GM23338 (cell line): ENCODE data around the gene HECTD3. TPM values are rescaled to one million over a fixed set of nuclear protein-coding genes. Genes with fewer than 3 reads are reported as not detected.

Experiments
- ATAC-seq: fragments of 200-7000 bp; cut with Tn5 transposase; 3 replicates; pipeline ENCODE4 v1.9.1; 2020
- DNase-seq: peaks from one replicate; pipeline ENCODE4 v3.0.0-alpha.2; 2015; ENCODE audit warnings: low spot score
- H2AFZ ChIP-seq: fragments of 200-600 bp; sonication (generic); 2 replicates; pipeline ENCODE4 v1.8.0; 2016; ENCODE audit warnings: antibody characterized with exemption, mild to moderate bottlenecking, moderate library complexity
- H3F3A ChIP-seq: fragments of 200-600 bp; sonication (generic); replicated peaks from 2 replicates; pipeline ENCODE4 v1.8.0; 2017; ENCODE audit warnings: antibody characterized with exemption, mixed run types, low read depth
- H3K27ac ChIP-seq: fragments of 200-600 bp; sonication (generic); 2 replicates; pipeline ENCODE4 v1.6.1; 2016; ENCODE audit warnings: low read depth
- H3K27me3 ChIP-seq: fragments of 200-600 bp; sonication (generic); 2 replicates; pipeline ENCODE4 v1.8.0; 2016; ENCODE audit warnings: mild to moderate bottlenecking, mixed run types, moderate library complexity; ENCODE audit not compliant: insufficient read depth
- H3K36me3 ChIP-seq: fragments of 200-600 bp; sonication (generic); 2 replicates; pipeline ENCODE4 v1.8.0; 2016; ENCODE audit warnings: mild to moderate bottlenecking; ENCODE audit not compliant: insufficient read depth
- H3K4me1 ChIP-seq: fragments of 200-600 bp; sonication (generic); 2 replicates; pipeline ENCODE4 v1.8.0; 2016; ENCODE audit warnings: mild to moderate bottlenecking, moderate library complexity; ENCODE audit not compliant: insufficient read depth
- H3K4me2 ChIP-seq: fragments of 200-600 bp; sonication (generic); 2 replicates; pipeline ENCODE4 v1.7.1; 2017; ENCODE audit warnings: mixed run types
- H3K4me3 ChIP-seq: fragments of 200-600 bp; sonication (generic); 2 replicates; pipeline ENCODE4 v1.6.1; 2016; ENCODE audit warnings: mixed run types
- H3K79me2 ChIP-seq: fragments of 200-600 bp; sonication (generic); replicated peaks from 2 replicates; pipeline ENCODE4 v1.8.0; 2017; ENCODE audit warnings: mild to moderate bottlenecking; ENCODE audit not compliant: insufficient read depth
- H3K9me2 ChIP-seq: fragments of 200-600 bp; sonication (generic); 2 replicates; pipeline ENCODE4 v1.8.0; 2017; ENCODE audit not compliant: insufficient read depth
- H4K20me1 ChIP-seq: fragments of 200-600 bp; sonication (generic); replicated peaks from 2 replicates; pipeline ENCODE4 v1.8.0; 2017; ENCODE audit warnings: mild to moderate bottlenecking; ENCODE audit not compliant: insufficient read depth
- H3K27ac Mint-ChIP-seq: 2 replicates; pipeline ENCODE4 v1.8.0; 2020; ENCODE audit warnings: inconsistent platforms, mild to moderate bottlenecking, moderate library complexity, mixed read lengths
- H3K27me3 Mint-ChIP-seq: 3 replicates; pipeline ENCODE4 v1.8.0; 2022; ENCODE audit warnings: low read depth, mild to moderate bottlenecking, moderate library complexity, mixed read lengths, inconsistent platforms; ENCODE audit not compliant: insufficient read depth, poor library complexity
- H3K36me3 Mint-ChIP-seq: 3 replicates; pipeline ENCODE4 v1.8.0; 2021; ENCODE audit warnings: low read depth, mild to moderate bottlenecking, inconsistent platforms, moderate library complexity, mixed read lengths
- H3K4me1 Mint-ChIP-seq: 3 replicates; pipeline ENCODE4 v1.8.0; 2020; ENCODE audit warnings: mild to moderate bottlenecking, inconsistent platforms, mixed read lengths
- H3K4me3 Mint-ChIP-seq: 3 replicates; pipeline ENCODE4 v1.8.0; 2021; ENCODE audit warnings: moderate library complexity, mild to moderate bottlenecking, inconsistent platforms, mixed read lengths
- H3K9me3 Mint-ChIP-seq: 3 replicates; pipeline ENCODE4 v1.8.0; 2020; ENCODE audit warnings: moderate library complexity, mild to moderate bottlenecking, inconsistent platforms, mixed read lengths
- CREB1 ChIP-seq: fragments of 250-450 bp; sonication (Bioruptor Pico); IDR thresholded peaks from 2 replicates; pipeline ENCODE4 v1.5.0; 2020; ENCODE audit warnings: low read depth, mild to moderate bottlenecking, moderate library complexity
- JUNB ChIP-seq: IDR thresholded peaks from one replicate; pipeline ENCODE4 v1.6.1; 2016; ENCODE audit warnings: antibody characterized with exemption; ENCODE audit not compliant: unreplicated experiment
- NANOG ChIP-seq: IDR thresholded peaks from 2 replicates; pipeline ENCODE4 v1.6.1; 2016; ENCODE audit warnings: antibody characterized with exemption, borderline replicate concordance
- POLR2AphosphoS5 ChIP-seq: IDR thresholded peaks from 2 replicates; pipeline ENCODE4 v1.6.1; 2016; ENCODE audit warnings: antibody characterized with exemption, low read depth
- STAT1 ChIP-seq: IDR thresholded peaks from one replicate; pipeline ENCODE4 v1.6.1; 2016; ENCODE audit warnings: antibody characterized with exemption; ENCODE audit not compliant: unreplicated experiment
- ZNF114 ChIP-seq: fragments of 250-450 bp; sonication (Bioruptor Pico); IDR thresholded peaks from 2 replicates; pipeline ENCODE4 v1.5.0; 2020; ENCODE audit warnings: mild to moderate bottlenecking, moderate library complexity
- ZNF331 ChIP-seq: fragments of 250-450 bp; sonication (Bioruptor Pico); IDR thresholded peaks from 2 replicates; pipeline ENCODE4 v1.5.0; 2020; ENCODE audit warnings: low read depth, mild to moderate bottlenecking, moderate library complexity
- polyA plus RNA-seq: library from polyadenylated mRNA; unstranded; fragments of >200 nt; fragmentation: Nextera tagmentation; extraction: Ambion mirVana; gene quantifications from 2 replicates; pipeline ENCODE4 v1.2.1, GENCODE V29; 2016
- total RNA-seq: library from RNA; depleted of rRNA; stranded (reverse); fragments of >200 nt; shearing (Covaris generic); gene quantifications from 2 replicates; pipeline ENCODE4 v1.2.3, GENCODE V29; 2014
- TF ChIP-seq, protein P1 (sequence below): fragments of 250-450 bp; sonication (Bioruptor Pico); IDR thresholded peaks from 2 replicates; pipeline ENCODE4 v1.5.0; 2020; ENCODE audit warnings: mild to moderate bottlenecking, moderate library complexity
- TF ChIP-seq, protein P2 (sequence below): IDR thresholded peaks from one replicate; pipeline ENCODE4 v1.6.1; 2018; ENCODE audit warnings: antibody characterized with exemption; ENCODE audit not compliant: unreplicated experiment

The HECTD3 gene
- total and polyA plus RNA-seq, 2 experiments from 2014 or later, result 13.1 to 31.4 TPM

DNA sequence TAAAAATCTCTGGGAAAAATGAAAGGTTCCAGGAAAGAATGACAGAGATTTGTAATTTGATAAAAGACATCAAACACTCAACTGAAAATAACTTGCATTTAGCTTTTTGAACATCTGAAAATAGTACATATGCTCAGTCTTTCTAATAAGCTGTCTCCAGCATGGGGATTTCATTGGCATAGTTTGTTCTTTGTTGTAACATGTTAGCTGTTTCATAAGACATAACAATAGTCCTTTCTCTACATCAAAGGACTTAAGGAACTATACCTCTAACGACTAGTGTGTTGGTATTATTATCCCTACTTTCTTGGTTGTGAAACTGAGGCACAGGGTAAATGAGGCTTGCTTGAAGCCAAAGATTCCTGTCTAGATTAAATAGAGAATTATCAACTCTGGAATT is 46.7 kb downstream of the HECTD3 start:
- no peaks in the 10 kb centered on the region for H3F3A ChIP-seq
- no peak overlapping the region for H3K4me3 Mint-ChIP-seq
- H3K4me1 ChIP-seq, result no peaks in the 10 kb centered on the region
- no peaks in the 10 kb centered on the region for H3K9me2 ChIP-seq
- no peak overlapping the region for H3K27ac ChIP-seq
- no peak for TF ChIP-seq JUNB
- TF ChIP-seq, protein P1, sequence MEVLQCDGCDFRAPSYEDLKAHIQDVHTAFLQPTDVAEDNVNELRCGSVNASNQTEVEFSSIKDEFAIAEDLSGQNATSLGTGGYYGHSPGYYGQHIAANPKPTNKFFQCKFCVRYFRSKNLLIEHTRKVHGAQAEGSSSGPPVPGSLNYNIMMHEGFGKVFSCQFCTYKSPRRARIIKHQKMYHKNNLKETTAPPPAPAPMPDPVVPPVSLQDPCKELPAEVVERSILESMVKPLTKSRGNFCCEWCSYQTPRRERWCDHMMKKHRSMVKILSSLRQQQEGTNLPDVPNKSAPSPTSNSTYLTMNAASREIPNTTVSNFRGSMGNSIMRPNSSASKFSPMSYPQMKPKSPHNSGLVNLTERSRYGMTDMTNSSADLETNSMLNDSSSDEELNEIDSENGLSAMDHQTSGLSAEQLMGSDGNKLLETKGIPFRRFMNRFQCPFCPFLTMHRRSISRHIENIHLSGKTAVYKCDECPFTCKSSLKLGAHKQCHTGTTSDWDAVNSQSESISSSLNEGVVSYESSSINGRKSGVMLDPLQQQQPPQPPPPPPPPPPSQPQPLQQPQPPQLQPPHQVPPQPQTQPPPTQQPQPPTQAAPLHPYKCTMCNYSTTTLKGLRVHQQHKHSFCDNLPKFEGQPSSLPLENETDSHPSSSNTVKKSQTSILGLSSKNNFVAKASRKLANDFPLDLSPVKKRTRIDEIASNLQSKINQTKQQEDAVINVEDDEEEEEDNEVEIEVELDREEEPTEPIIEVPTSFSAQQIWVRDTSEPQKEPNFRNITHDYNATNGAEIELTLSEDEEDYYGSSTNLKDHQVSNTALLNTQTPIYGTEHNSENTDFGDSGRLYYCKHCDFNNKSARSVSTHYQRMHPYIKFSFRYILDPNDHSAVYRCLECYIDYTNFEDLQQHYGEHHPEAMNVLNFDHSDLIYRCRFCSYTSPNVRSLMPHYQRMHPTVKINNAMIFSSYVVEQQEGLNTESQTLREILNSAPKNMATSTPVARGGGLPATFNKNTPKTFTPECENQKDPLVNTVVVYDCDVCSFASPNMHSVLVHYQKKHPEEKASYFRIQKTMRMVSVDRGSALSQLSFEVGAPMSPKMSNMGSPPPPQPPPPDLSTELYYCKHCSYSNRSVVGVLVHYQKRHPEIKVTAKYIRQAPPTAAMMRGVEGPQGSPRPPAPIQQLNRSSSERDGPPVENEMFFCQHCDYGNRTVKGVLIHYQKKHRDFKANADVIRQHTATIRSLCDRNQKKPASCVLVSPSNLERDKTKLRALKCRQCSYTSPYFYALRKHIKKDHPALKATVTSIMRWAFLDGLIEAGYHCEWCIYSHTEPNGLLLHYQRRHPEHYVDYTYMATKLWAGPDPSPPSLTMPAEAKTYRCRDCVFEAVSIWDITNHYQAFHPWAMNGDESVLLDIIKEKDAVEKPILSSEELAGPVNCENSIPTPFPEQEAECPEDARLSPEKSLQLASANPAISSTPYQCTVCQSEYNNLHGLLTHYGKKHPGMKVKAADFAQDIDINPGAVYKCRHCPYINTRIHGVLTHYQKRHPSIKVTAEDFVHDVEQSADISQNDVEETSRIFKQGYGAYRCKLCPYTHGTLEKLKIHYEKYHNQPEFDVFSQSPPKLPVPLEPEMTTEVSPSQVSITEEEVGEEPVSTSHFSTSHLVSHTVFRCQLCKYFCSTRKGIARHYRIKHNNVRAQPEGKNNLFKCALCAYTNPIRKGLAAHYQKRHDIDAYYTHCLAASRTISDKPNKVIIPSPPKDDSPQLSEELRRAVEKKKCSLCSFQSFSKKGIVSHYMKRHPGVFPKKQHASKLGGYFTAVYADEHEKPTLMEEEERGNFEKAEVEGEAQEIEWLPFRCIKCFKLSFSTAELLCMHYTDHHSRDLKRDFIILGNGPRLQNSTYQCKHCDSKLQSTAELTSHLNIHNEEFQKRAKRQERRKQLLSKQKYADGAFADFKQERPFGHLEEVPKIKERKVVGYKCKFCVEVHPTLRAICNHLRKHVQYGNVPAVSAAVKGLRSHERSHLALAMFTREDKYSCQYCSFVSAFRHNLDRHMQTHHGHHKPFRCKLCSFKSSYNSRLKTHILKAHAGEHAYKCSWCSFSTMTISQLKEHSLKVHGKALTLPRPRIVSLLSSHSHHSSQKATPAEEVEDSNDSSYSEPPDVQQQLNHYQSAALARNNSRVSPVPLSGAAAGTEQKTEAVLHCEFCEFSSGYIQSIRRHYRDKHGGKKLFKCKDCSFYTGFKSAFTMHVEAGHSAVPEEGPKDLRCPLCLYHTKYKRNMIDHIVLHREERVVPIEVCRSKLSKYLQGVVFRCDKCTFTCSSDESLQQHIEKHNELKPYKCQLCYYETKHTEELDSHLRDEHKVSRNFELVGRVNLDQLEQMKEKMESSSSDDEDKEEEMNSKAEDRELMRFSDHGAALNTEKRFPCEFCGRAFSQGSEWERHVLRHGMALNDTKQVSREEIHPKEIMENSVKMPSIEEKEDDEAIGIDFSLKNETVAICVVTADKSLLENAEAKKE (CRISPR knock-in tag), result no peak
- TF ChIP-seq CREB1 (CRISPR knock-in tag), result no peak
- no peak for TF ChIP-seq POLR2AphosphoS5
- TF ChIP-seq NANOG, result no peak
- TF ChIP-seq ZNF114 (CRISPR knock-in tag), result no peak
- TF ChIP-seq, protein P2, sequence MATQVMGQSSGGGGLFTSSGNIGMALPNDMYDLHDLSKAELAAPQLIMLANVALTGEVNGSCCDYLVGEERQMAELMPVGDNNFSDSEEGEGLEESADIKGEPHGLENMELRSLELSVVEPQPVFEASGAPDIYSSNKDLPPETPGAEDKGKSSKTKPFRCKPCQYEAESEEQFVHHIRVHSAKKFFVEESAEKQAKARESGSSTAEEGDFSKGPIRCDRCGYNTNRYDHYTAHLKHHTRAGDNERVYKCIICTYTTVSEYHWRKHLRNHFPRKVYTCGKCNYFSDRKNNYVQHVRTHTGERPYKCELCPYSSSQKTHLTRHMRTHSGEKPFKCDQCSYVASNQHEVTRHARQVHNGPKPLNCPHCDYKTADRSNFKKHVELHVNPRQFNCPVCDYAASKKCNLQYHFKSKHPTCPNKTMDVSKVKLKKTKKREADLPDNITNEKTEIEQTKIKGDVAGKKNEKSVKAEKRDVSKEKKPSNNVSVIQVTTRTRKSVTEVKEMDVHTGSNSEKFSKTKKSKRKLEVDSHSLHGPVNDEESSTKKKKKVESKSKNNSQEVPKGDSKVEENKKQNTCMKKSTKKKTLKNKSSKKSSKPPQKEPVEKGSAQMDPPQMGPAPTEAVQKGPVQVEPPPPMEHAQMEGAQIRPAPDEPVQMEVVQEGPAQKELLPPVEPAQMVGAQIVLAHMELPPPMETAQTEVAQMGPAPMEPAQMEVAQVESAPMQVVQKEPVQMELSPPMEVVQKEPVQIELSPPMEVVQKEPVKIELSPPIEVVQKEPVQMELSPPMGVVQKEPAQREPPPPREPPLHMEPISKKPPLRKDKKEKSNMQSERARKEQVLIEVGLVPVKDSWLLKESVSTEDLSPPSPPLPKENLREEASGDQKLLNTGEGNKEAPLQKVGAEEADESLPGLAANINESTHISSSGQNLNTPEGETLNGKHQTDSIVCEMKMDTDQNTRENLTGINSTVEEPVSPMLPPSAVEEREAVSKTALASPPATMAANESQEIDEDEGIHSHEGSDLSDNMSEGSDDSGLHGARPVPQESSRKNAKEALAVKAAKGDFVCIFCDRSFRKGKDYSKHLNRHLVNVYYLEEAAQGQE, result no peak
- no peak for TF ChIP-seq STAT1
- no peak for TF ChIP-seq ZNF331
- no peaks in the 10 kb centered on the region for H3K27me3 ChIP-seq
- no peak for DNase-seq
- H3K9me3 Mint-ChIP-seq, result no peaks in the 10 kb centered on the region
- no peak overlapping the region for H3K27ac Mint-ChIP-seq
- H3K4me2 ChIP-seq, result no peak overlapping the region
- no peak overlapping the region for H3K4me3 ChIP-seq
- no peak overlapping the region for H2AFZ ChIP-seq
- H3K36me3 Mint-ChIP-seq, result no peaks in the 10 kb centered on the region
- no peaks in the 10 kb centered on the region for H3K79me2 ChIP-seq
- no peaks in the 10 kb centered on the region for H3K36me3 ChIP-seq
- peaks cover 4% of the 10 kb centered on the region; the same call in 1 of the 2 replicates for H4K20me1 ChIP-seq
- H3K4me1 Mint-ChIP-seq, result no peaks in the 10 kb centered on the region
- H3K27me3 Mint-ChIP-seq, result no peaks in the 10 kb centered on the region
- ATAC-seq, result no peak
